Left ventricle myocardium inferior (tissue), 1 donor: Measurements from ENCODE around the gene ECSIT. TPM values are rescaled to one million over a fixed set of nuclear protein-coding genes. Genes with fewer than 3 reads are reported as not detected.
"Not testable (repeated sequence)": the region's sequence is repeated elsewhere in the genome, so short reads cannot be mapped to it uniquely, and the experiment has no call there.

Source experiments
- DNase-seq: peaks from one replicate; pipeline ENCODE4 v3.0.0-alpha.2; 2020
- H3K27ac ChIP-seq: fragments of 200-600 bp; replicated peaks from 2 replicates; pipeline ENCODE4 v1.8.0; 2021
- H3K27me3 ChIP-seq: fragments of 200-600 bp; 2 replicates; pipeline ENCODE4 v1.8.0; 2021; ENCODE audit warnings: low read depth
- H3K36me3 ChIP-seq: fragments of 200-600 bp; 2 replicates; pipeline ENCODE4 v1.8.0; 2021
- H3K4me1 ChIP-seq: fragments of 200-600 bp; 2 replicates; pipeline ENCODE4 v1.8.0; 2021
- H3K4me3 ChIP-seq: fragments of 200-600 bp; 2 replicates; pipeline ENCODE4 v1.8.0; 2021; ENCODE audit warnings: mild to moderate bottlenecking, moderate library complexity
- H3K9me3 ChIP-seq: fragments of 200-600 bp; replicated peaks from 2 replicates; pipeline ENCODE4 v1.8.0; 2021
- CTCF ChIP-seq: fragments of 200-600 bp; IDR thresholded peaks from 2 replicates; pipeline ENCODE4 v1.8.0; 2021; ENCODE audit warnings: antibody characterized with exemption, mild to moderate bottlenecking, borderline replicate concordance
- intact Hi-C: fragments of 100-400 bp; cut with micrococcal nuclease; formaldehyde crosslinking; loops from one replicate; pipeline ENCODE4 v1.11.0; 2022
- total RNA-seq: library from RNA; stranded (reverse); fragmentation: NEBNext Ultra II Directional; extraction: Animal tissue kit (Norgen Biotek cat#: 25700); gene quantifications from one replicate; pipeline ENCODE4 v1.2.1, GENCODE V29; 2021
- donor health status: DM: no; HTN: yes; CAD: no; lungs with severe emphysema.

Gene ECSIT
- total RNA-seq, 1 donor from 2014 or later = 167 TPM

GRCh38 chr19:11570039-11570462, 41.1 kb upstream of the ECSIT start:
- Histone ChIP-seq H3K4me3 (no peak overlapping the region), H3K36me3 (no peaks in the 10 kb centered on the region), H3K4me1 (no peaks in the 10 kb centered on the region), H3K27me3 (no peaks in the 10 kb centered on the region), H3K9me3 (no peaks in the 10 kb centered on the region), H3K27ac (no peak overlapping the region)
- no peak for TF ChIP-seq CTCF
- intact Hi-C loops = no loop called here
- no peak for DNase-seq

DNA sequence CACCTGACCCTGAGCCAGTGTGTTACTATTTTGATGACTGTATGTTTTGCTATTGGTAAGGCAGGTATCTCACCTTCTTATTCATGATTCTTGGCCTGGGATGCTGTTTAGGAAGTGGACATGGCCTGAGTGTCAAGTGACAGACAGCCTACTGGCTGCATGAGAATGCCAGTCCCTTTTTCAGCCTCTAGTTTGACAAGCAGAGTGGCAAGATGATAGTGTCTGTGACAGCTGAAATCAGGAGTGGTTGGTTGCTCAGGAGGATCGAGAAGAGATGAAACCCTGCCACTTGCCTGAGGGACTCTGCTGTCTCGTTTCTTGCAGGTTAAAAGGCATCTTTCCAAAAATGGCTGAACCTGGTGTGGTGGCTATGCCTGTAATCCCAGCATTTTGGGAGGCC, 37.2 kb upstream of the ECSIT start:
- no peak overlapping the region for H3K27ac ChIP-seq
- H3K4me3 ChIP-seq = no peak overlapping the region
- intact Hi-C loops = no loop called here
- TF ChIP-seq CTCF = no peak
- no peaks in the 10 kb centered on the region for H3K36me3 ChIP-seq
- H3K27me3 ChIP-seq = no peaks in the 10 kb centered on the region
- H3K4me1 ChIP-seq = no peaks in the 10 kb centered on the region
- H3K9me3 ChIP-seq = no peaks in the 10 kb centered on the region
- DNase-seq = no peak

- intact Hi-C loops = not testable (repeated sequence)
Observed at GRCh38 chr19:11565649-11565980, 36.7 kb upstream of the ECSIT start.

GRCh38 chr19:11564082-11564807, 35.3 kb upstream of the ECSIT start:
- peaks cover 16% of the 10 kb centered on the region for H3K4me1 ChIP-seq
- H3K9me3 ChIP-seq, DNase-seq, H3K4me3 ChIP-seq, intact Hi-C loops, H3K27me3 ChIP-seq, H3K36me3 ChIP-seq, H3K27ac ChIP-seq: not testable (repeated sequence)

More at GRCh38 chr19:11565649-11565980, 36.7 kb upstream of the ECSIT start:
- H3K27ac ChIP-seq, H3K4me3 ChIP-seq, H3K27me3 ChIP-seq, H3K9me3 ChIP-seq, H3K36me3 ChIP-seq, DNase-seq, H3K4me1 ChIP-seq: not testable (repeated sequence)

GRCh38 chr19:11563532-11563931, 34.6 kb upstream of the ECSIT start:
- no peaks in the 10 kb centered on the region for H3K36me3 ChIP-seq
- intact Hi-C loops = no loop called here
- H3K4me1 ChIP-seq = peaks cover 22% of the 10 kb centered on the region
- TF ChIP-seq CTCF = no peak
- H3K27ac ChIP-seq = no peak overlapping the region
- no peak overlapping the region for H3K4me3 ChIP-seq
- no peak for DNase-seq
- H3K9me3 ChIP-seq = no peaks in the 10 kb centered on the region
- H3K27me3 ChIP-seq = no peaks in the 10 kb centered on the region

- DNase-seq = no peak
- Histone ChIP-seq H3K36me3 (no peaks in the 10 kb centered on the region), H3K27me3 (no peaks in the 10 kb centered on the region), H3K4me3 (peak overlapping the region; percentile 99), H3K9me3 (no peaks in the 10 kb centered on the region), H3K27ac (no peak overlapping the region), H3K4me1 (peaks cover 50% of the 10 kb centered on the region)
- intact Hi-C loops = no loop called here
- TF ChIP-seq CTCF = peak; percentile 68
Observed at GRCh38 chr19:11560404-11561051, 31.6 kb upstream of the ECSIT start.
